Measurements from ENCODE around the gene TOM1L2. TPM values are rescaled to one million over a fixed set of nuclear protein-coding genes. Genes with fewer than 3 reads are reported as not detected.

TOM1L2 gene
- total and polyA plus RNA-seq, 11 donors: 122 to 345 (median 247) TPM

DNA sequence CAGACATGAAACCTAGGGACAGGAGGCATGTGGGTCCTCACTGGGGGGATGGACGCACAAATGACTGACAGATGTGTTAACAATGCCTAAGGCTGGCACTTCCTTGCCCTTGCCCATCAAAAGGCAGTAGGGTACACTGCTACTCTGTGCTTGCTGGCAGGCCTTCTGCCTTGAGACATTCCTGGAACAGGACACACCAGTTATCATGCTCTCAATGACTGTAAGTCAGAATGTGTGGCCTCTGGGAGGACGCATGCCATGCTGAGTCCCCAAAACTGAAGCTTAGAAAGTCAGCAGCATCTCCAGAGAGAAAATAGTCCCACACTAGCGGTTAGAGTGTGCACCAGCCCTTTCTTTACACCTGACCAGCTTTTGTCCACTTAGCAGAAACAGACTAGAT, 119.3 kb downstream of the TOM1L2 start:
- ATAC-seq (no peak), DNase-seq (no peak)
- Histone ChIP-seq H3K27me3 (no peaks in the 10 kb centered on the region), H3K9me3 (no peaks in the 10 kb centered on the region), H3K4me1 (peaks cover 10 to 67% (median 37%) of the 10 kb centered on the region in 12 donors), H3K27ac (peak overlapping the region in 1 of 12 donors; percentile 27), H3K36me3 (peaks cover 0 to 4% (median 0%) of the 10 kb centered on the region in 9 donors), H3K4me3 (no peak overlapping the region)
- no peak for TF ChIP-seq POLR2A (IDR thresholded peaks at IDR 0.05)
- TF ChIP-seq CTCF (IDR thresholded peaks at IDR 0.05): no peak
- intact Hi-C loops (cut with DNase I): loop anchor here in 1 of 10 donors (10.0 kb wide), 1 partner anchor 168 kb away; the partner anchor contains the start of gene RAI1
- 63 to 80% (median 75%) methylated on average over 3 of the region's 3 CpGs for WGBS, 4 donors

- peak in 2 of 4 donors; percentile 8 to 21 for ATAC-seq
- Histone ChIP-seq H3K27me3 (no peaks in the 10 kb centered on the region), H3K4me3 (no peak overlapping the region), H3K27ac (peak overlapping the region in 11 of 12 donors; percentile 6 to 95 (median 79)), H3K9me3 (no peaks in the 10 kb centered on the region), H3K4me1 (peaks cover 10 to 63% (median 37%) of the 10 kb centered on the region in 12 donors), H3K36me3 (peaks cover 0 to 13% (median 10%) of the 10 kb centered on the region in 9 donors)
- 53 to 71% (median 64%) methylated on average over 20 to 21 of the region's 21 CpGs for WGBS, 4 donors
- intact Hi-C loops (cut with DNase I): loop anchor here in 1 of 10 donors (10.0 kb wide), 1 partner anchor 167 kb away; the partner anchor contains the start of gene RAI1
- TF ChIP-seq CTCF (IDR thresholded peaks at IDR 0.05): no peak
- TF ChIP-seq POLR2A (IDR thresholded peaks at IDR 0.05): no peak
- DNase-seq: no peak
Observed at GRCh38 chr17:17851103-17852002, 120.8 kb downstream of the TOM1L2 start.

DNA sequence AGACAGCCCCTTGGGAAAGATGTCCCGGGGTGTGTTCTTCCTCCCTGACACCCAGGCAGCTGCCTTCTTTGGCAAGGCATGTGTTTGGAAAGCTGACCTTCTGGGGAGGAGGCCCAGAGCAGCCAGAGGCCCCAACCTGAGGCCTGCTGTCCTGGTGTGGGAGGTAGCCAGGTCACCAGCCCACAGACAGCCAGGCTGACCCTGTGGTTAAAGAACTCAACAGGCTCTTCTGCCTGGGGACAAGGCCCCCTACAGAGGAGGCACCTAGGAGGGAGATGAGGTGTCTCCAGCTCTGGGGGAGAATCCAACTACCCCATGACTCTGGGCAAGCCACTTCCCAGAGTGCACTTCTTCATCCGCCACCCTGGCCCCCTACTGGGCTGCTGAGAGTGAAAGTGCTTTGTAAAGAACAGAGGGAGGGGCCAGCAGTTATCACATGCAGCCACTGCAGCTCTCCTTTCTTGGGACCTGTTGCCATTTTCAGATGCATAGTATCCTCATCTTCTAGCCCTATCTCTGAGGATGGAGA, 122.3 kb downstream of the TOM1L2 start:
- peak overlapping the region; percentile 51 to 95 (median 81) for H3K27ac ChIP-seq
- no peaks in the 10 kb centered on the region for H3K27me3 ChIP-seq
- H3K36me3 ChIP-seq: peaks cover 0 to 17% (median 11%) of the 10 kb centered on the region in 9 donors
- DNase-seq: peak in 4 of 5 donors; percentile 59 to 70 (median 64)
- peak; percentile 62 to 80 (median 65) for ATAC-seq
- intact Hi-C loops (cut with DNase I): loop anchor here in 2 of 10 donors (5.0 to 10.0 kb wide), 2 partner anchors 57 to 165 kb away; partner anchors contain the start of gene RAI1 (in 1 of the 2)
- no peaks in the 10 kb centered on the region for H3K9me3 ChIP-seq
- peak in 11 of 12 donors; percentile 5 to 53 (median 27) for TF ChIP-seq CTCF (IDR thresholded peaks at IDR 0.05)
- TF ChIP-seq POLR2A (IDR thresholded peaks at IDR 0.05): no peak
- no peak overlapping the region for H3K4me3 ChIP-seq
- WGBS, 4 donors: 29 to 67% (median 34%) methylated on average over 1 to 2 of the region's 2 CpGs
- peaks cover 10 to 53% (median 35%) of the 10 kb centered on the region in 12 donors for H3K4me1 ChIP-seq

Data from heart left ventricle (tissue), 16 donors.